Esophagus muscularis mucosa (tissue), 4 donors: ENCODE data around the gene WWOX. TPM values are rescaled to one million over a fixed set of nuclear protein-coding genes. Genes with fewer than 3 reads are reported as not detected.

Experiments used
- DNase-seq: peaks from one replicate; pipeline ENCODE4 v3.0.0-alpha.2; 2017; ENCODE audit errors: extremely low spot score
- H3K27ac ChIP-seq, 4 donors: fragments of 200-600 bp; sonication (generic); replicated peaks in 1 of 4; 1 replicate in 3 of 4; 2 replicates in 1 of 4; pipeline ENCODE4 v1.5.1; 2016 to 2019; ENCODE audit warnings: mild to moderate bottlenecking in 1 of 4
- H3K27me3 ChIP-seq, 4 donors: fragments of 200-600 bp; sonication (generic); one replicate each; pipeline versions ENCODE4 v1.5.1 to v1.6.0; 2016 to 2019
- H3K36me3 ChIP-seq, 4 donors: fragments of 200-600 bp; sonication (generic); one replicate each; pipeline ENCODE4 v1.5.1; 2016 to 2019
- H3K4me1 ChIP-seq, 4 donors: fragments of 200-600 bp; sonication (generic); one replicate each; pipeline ENCODE4 v1.5.1; 2016 to 2019
- H3K4me3 ChIP-seq, 4 donors: fragments of 200-600 bp; sonication (generic); 1 replicate in 2 of 4; 2 replicates in 2 of 4; pipeline ENCODE4 v1.5.1; 2016 to 2019; ENCODE audit warnings: mild to moderate bottlenecking in 4 of 4, moderate library complexity in 1 of 4
- H3K9me3 ChIP-seq, 4 donors: fragments of 200-600 bp; sonication (generic); 1 replicate in 3 of 4; 2 replicates in 1 of 4; pipeline ENCODE4 v1.5.1; 2016 to 2019
- CTCF ChIP-seq, 3 experiments: fragments of 200-600 bp in 2 of 3; fragments of 450-650 bp in 1 of 3; sonication (generic) in 2 of 3; IDR thresholded peaks; one replicate each; pipeline ENCODE4 v1.5.1; 2017 to 2019; ENCODE audit warnings: antibody characterized with exemption in 3 of 3, mild to moderate bottlenecking in 2 of 3, moderate library complexity in 1 of 3
- EP300 ChIP-seq: sonication (generic); formaldehyde crosslinking; IDR thresholded peaks from one replicate; pipeline ENCODE4 v1.6.1; 2017; ENCODE audit warnings: antibody characterized with exemption
- POLR2A ChIP-seq: fragments of 450-650 bp; IDR thresholded peaks from one replicate; pipeline ENCODE4 v1.6.1; 2017; ENCODE audit warnings: antibody characterized with exemption, moderate library complexity, mild to moderate bottlenecking, low read depth
- POLR2AphosphoS5 ChIP-seq, 2 donors: sonication (generic); formaldehyde crosslinking; IDR thresholded peaks; one replicate each; pipeline ENCODE4 v1.6.1; 2017; ENCODE audit warnings: antibody characterized with exemption in 2 of 2
- WGBS: methylation state at CpG from one replicate; pipeline ENCODE4 v1.1.5; 2018; 5-methylcytosine and 5-hydroxymethylcytosine counted together
- intact Hi-C: fragments of 100-400 bp; cut with DNase I; formaldehyde crosslinking; loops from one replicate; pipeline ENCODE4 v1.15.1; 2023
- total RNA-seq, 4 donors: library from RNA; depleted of rRNA; stranded (reverse); fragments of >200 nt; gene quantifications; one replicate each; pipeline versions ENCODE4 v1.1.0 to v1.2.1, GENCODE V29; 2016

Gene WWOX
- total RNA-seq, 4 donors from 2014 or later: 14.4 to 27.8 (median 15.4) TPM

- Histone ChIP-seq H3K4me3 (no peak overlapping the region), H3K9me3 (no peaks in the 10 kb centered on the region), H3K27me3 (no peaks in the 10 kb centered on the region), H3K4me1 (peaks cover 11 to 24% (median 19%) of the 10 kb centered on the region in 4 donors), H3K36me3 (no peaks in the 10 kb centered on the region), H3K27ac (no peak overlapping the region)
- intact Hi-C loops: loop anchor here (10.0 kb wide), 1 partner anchor 306 kb away; no protein-coding TSS in a partner anchor
- WGBS: 61% methylated on average over 9 of the region's 9 CpGs
- DNase-seq: no peak
- TF ChIP-seq EP300 (no peak), POLR2AphosphoS5 (IDR thresholded peaks at IDR 0.05) (no peak), CTCF (IDR thresholded peaks at IDR 0.05) (no peak), POLR2A (no peak)
Observed at GRCh38 chr16:78128913-78129312, 29.5 kb downstream of the WWOX start.

GRCh38 chr16:78129349-78129748 is 29.9 kb downstream of the WWOX start:
- peaks cover 11 to 24% (median 19%) of the 10 kb centered on the region in 4 donors for H3K4me1 ChIP-seq
- H3K9me3 ChIP-seq: no peaks in the 10 kb centered on the region
- no peak for DNase-seq
- TF ChIP-seq POLR2AphosphoS5 (IDR thresholded peaks at IDR 0.05) (no peak), CTCF (IDR thresholded peaks at IDR 0.05) (no peak), POLR2A (no peak), EP300 (no peak)
- H3K27me3 ChIP-seq: no peaks in the 10 kb centered on the region
- H3K4me3 ChIP-seq: no peak overlapping the region
- intact Hi-C loops: loop anchor here (10.0 kb wide), 1 partner anchor 305 kb away; no protein-coding TSS in a partner anchor
- 50% methylated on average over 2 of the region's 2 CpGs for WGBS
- H3K36me3 ChIP-seq: no peaks in the 10 kb centered on the region
- H3K27ac ChIP-seq: no peak overlapping the region

GRCh38 chr16:78130083-78130608 is 30.7 kb downstream of the WWOX start:
- Histone ChIP-seq H3K27ac (no peak overlapping the region), H3K36me3 (no peaks in the 10 kb centered on the region), H3K4me1 (peaks cover 11 to 24% (median 19%) of the 10 kb centered on the region in 4 donors), H3K4me3 (no peak overlapping the region), H3K27me3 (no peaks in the 10 kb centered on the region), H3K9me3 (no peaks in the 10 kb centered on the region)
- TF ChIP-seq POLR2A (no peak), POLR2AphosphoS5 (IDR thresholded peaks at IDR 0.05) (no peak), CTCF (IDR thresholded peaks at IDR 0.05) (no peak), EP300 (no peak)
- intact Hi-C loops: no loop called here
- no peak for DNase-seq
- WGBS: 93% methylated on average over 4 of the region's 4 CpGs

GRCh38 chr16:78130950-78131349 is 31.5 kb downstream of the WWOX start:
- peaks cover 11 to 24% (median 19%) of the 10 kb centered on the region in 4 donors for H3K4me1 ChIP-seq
- no peaks in the 10 kb centered on the region for H3K27me3 ChIP-seq
- no peak overlapping the region for H3K4me3 ChIP-seq
- intact Hi-C loops: no loop called here
- TF ChIP-seq POLR2AphosphoS5 (IDR thresholded peaks at IDR 0.05): no peak
- TF ChIP-seq CTCF (IDR thresholded peaks at IDR 0.05): no peak
- no peak for TF ChIP-seq EP300
- no peak for TF ChIP-seq POLR2A
- 85% methylated on average over 5 of the region's 5 CpGs for WGBS
- no peak overlapping the region for H3K27ac ChIP-seq
- no peaks in the 10 kb centered on the region for H3K36me3 ChIP-seq
- DNase-seq: no peak
- H3K9me3 ChIP-seq: no peaks in the 10 kb centered on the region

- no peaks in the 10 kb centered on the region for H3K9me3 ChIP-seq
- intact Hi-C loops: no loop called here
- 91% methylated on average over 2 of the region's 2 CpGs for WGBS
Observed at GRCh38 chr16:78133919-78134318, 34.5 kb downstream of the WWOX start.

More at GRCh38 chr16:78133919-78134318, 34.5 kb downstream of the WWOX start:
- Histone ChIP-seq H3K27ac (no peak overlapping the region), H3K4me1 (no peaks in the 10 kb centered on the region), H3K27me3 (no peaks in the 10 kb centered on the region), H3K4me3 (no peak overlapping the region), H3K36me3 (no peaks in the 10 kb centered on the region)
- TF ChIP-seq EP300 (no peak), POLR2AphosphoS5 (IDR thresholded peaks at IDR 0.05) (no peak), CTCF (IDR thresholded peaks at IDR 0.05) (no peak), POLR2A (no peak)
- DNase-seq: no peak
